A673 (cell line): ENCODE results near the gene ENTPD7. TPM values are rescaled to one million over a fixed set of nuclear protein-coding genes. Genes with fewer than 3 reads are reported as not detected.
"Not testable (repeated sequence)": the region's sequence is repeated elsewhere in the genome, so short reads cannot be mapped to it uniquely, and the experiment has no call there.

Experiments used
- BruUV-seq: library from RNA; stranded (reverse); fragments of 400-500 nt; replicated peaks from 2 replicates; lab custom pipeline; 2021; lab: Mats Ljungman, UMichigan
- CTCF ChIA-PET: fragments of 300-600 bp; sonication (Branson Sonifier 250); formaldehyde crosslinking; loops from one replicate; lab custom pipeline; 2022; ENCODE audit warnings: antibody characterized with exemption; lab: Charles Lee
- POLR2A ChIA-PET: fragments of 300-600 bp; sonication (Branson Sonifier 250); formaldehyde crosslinking; loops from one replicate; lab custom pipeline; 2022; ENCODE audit warnings: antibody characterized with exemption; ENCODE audit not compliant: low non-redundant PET; lab: Charles Lee
- DNase-seq: peaks from one replicate; pipeline ENCODE4 v3.0.0-alpha.2; 2015; ENCODE audit warnings: low spot score
- H3K27ac ChIP-seq: fragments of 200-600 bp; sonication (generic); 2 replicates; pipeline ENCODE4 v1.5.1; 2016; ENCODE audit warnings: mixed run types, low read depth, mild to moderate bottlenecking, mixed read lengths, antibody characterized with exemption, low read length; ENCODE audit not compliant: poor library complexity, severe bottlenecking
- H3K27me3 ChIP-seq: fragments of 200-600 bp; sonication (generic); replicated peaks from 2 replicates; pipeline ENCODE4 v1.6.1; 2017; ENCODE audit warnings: mixed run types, low read depth, mild to moderate bottlenecking, mixed read lengths, antibody characterized with exemption, low read length; ENCODE audit not compliant: insufficient read depth, poor library complexity
- H3K36me3 ChIP-seq: fragments of 200-600 bp; sonication (generic); 2 replicates; pipeline ENCODE4 v1.6.1; 2016; ENCODE audit warnings: mixed run types, mild to moderate bottlenecking, mixed read lengths, antibody characterized with exemption, low read length; ENCODE audit not compliant: insufficient read depth, poor library complexity, severe bottlenecking
- H3K4me1 ChIP-seq: fragments of 200-600 bp; sonication (generic); 2 replicates; pipeline ENCODE4 v1.6.1; 2017; ENCODE audit warnings: mixed run types, mild to moderate bottlenecking, mixed read lengths, antibody characterized with exemption, low read length; ENCODE audit not compliant: insufficient read depth, poor library complexity, severe bottlenecking
- H3K4me3 ChIP-seq: fragments of 200-600 bp; sonication (generic); 2 replicates; pipeline ENCODE4 v1.5.1; 2016; ENCODE audit warnings: low read depth, mixed run types, mild to moderate bottlenecking, mixed read lengths, low read length; ENCODE audit not compliant: poor library complexity, severe bottlenecking
- H3K9me3 ChIP-seq: fragments of 200-600 bp; sonication (generic); 2 replicates; pipeline ENCODE4 v1.6.1; 2016; ENCODE audit warnings: mixed run types, low read depth, mild to moderate bottlenecking, mixed read lengths, antibody characterized with exemption, low read length; ENCODE audit not compliant: poor library complexity, severe bottlenecking
- EZH2 ChIP-seq: fragments of 200-600 bp; sonication (generic); IDR thresholded peaks from 2 replicates; pipeline ENCODE4 v1.6.1; 2017; ENCODE audit warnings: borderline replicate concordance, low read depth, mild to moderate bottlenecking, mixed read lengths, antibody characterized with exemption, low read length; ENCODE audit not compliant: poor library complexity, severe bottlenecking
- intact Hi-C: fragments of 100-400 bp; cut with micrococcal nuclease; formaldehyde crosslinking; loops from one replicate; pipeline ENCODE4 v1.10.0; 2022; ENCODE audit not compliant: unreplicated experiment
- total RNA-seq: library from RNA; stranded (reverse); gene quantifications from 2 replicates; pipeline ENCODE4 v1.2.3, GENCODE V29; 2021
- TF ChIP-seq, protein P1 (sequence below): fragments of 300-800, 200-600 bp; sonication (generic); conservative IDR thresholded peaks from 2 replicates; pipeline ENCODE4 v1.5.1; 2017; ENCODE audit warnings: low read depth, mild to moderate bottlenecking, antibody characterized with exemption, low read length, moderate library complexity, mixed read lengths

Gene ENTPD7
- total RNA-seq, 1 experiment from 2014 or later: 11.1 TPM

DNA sequence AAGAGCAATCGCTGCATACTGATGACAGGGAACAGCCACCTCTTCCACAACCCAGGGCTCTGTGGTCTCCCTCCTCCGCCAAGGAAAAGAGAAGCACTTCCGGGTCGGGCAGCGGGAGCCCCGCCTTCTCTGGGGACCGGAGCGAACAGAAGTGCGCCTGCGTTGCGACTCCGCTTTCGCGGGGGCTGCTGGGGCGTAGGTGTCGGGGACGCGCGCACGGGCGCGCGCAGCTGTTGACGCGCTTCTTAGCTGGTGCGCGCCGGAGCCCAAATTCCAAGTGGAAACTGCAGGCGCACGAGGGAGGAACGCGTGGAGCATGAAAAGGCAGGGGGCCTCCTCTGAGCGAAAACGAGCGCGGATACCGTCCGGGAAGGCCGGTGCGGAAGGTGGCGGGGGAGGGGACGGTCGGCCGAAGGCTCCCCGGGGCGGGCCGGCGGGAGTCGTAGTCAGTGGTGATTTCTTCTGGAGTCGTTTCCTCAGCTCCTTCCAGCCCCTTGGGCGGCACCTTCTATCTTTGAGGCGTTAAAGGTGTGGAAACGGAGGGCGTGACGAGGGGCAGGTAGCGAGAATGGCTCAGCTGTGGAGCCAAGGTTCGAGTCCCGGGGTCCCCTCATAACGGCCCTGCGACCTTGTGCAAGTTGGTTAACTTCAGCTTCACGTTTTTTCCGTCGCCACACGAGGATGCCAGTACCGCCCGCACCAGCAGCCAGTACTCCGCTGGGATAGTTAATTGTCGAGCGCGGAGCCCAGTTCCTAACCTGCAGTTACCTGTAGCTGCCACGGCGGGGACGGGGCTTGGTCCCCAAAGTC is 72.9 kb downstream of the ENTPD7 start, which contains the start of the genes COX15 and CUTC:
Gene COX15, minus strand, starts transcription at position 95 of the 810 bp plus-strand sequence. Its CDS starts 78 bp downstream, at position 17.
Gene CUTC, plus strand, starts transcription at position 202 of the 810 bp plus-strand sequence. Its CDS starts 115 bp downstream, at position 317.
- Histone ChIP-seq H3K27me3 (no peaks in the 10 kb centered on the region), H3K9me3 (no peaks in the 10 kb centered on the region), H3K4me1 (no peaks in the 10 kb centered on the region), H3K27ac (peak within 1 kb of the TSS; percentile 87), H3K4me3 (peak within 1 kb of the TSS; percentile 80), H3K36me3 (peaks cover 24% of the 10 kb centered on the region)
- CTCF ChIA-PET: interaction anchor here (0.7 to 1.5 kb wide), 3 partner anchors 113 to 787 kb away, joined by 3 to 5 read pairs (median 3); no protein-coding TSS in a partner anchor
- TSS peak; percentile 77 for BruUV-seq
- POLR2A ChIA-PET: interaction anchor here (0.6 to 0.7 kb wide), 2 partner anchors 300 to 387 kb away, joined by 3 to 15 read pairs; no protein-coding TSS in a partner anchor
- intact Hi-C loops: no loop called here
- peak; percentile 99 for DNase-seq
- TF ChIP-seq, protein P1, sequence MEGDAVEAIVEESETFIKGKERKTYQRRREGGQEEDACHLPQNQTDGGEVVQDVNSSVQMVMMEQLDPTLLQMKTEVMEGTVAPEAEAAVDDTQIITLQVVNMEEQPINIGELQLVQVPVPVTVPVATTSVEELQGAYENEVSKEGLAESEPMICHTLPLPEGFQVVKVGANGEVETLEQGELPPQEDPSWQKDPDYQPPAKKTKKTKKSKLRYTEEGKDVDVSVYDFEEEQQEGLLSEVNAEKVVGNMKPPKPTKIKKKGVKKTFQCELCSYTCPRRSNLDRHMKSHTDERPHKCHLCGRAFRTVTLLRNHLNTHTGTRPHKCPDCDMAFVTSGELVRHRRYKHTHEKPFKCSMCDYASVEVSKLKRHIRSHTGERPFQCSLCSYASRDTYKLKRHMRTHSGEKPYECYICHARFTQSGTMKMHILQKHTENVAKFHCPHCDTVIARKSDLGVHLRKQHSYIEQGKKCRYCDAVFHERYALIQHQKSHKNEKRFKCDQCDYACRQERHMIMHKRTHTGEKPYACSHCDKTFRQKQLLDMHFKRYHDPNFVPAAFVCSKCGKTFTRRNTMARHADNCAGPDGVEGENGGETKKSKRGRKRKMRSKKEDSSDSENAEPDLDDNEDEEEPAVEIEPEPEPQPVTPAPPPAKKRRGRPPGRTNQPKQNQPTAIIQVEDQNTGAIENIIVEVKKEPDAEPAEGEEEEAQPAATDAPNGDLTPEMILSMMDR: peak; percentile 35
- TF ChIP-seq EZH2: no peak

DNA sequence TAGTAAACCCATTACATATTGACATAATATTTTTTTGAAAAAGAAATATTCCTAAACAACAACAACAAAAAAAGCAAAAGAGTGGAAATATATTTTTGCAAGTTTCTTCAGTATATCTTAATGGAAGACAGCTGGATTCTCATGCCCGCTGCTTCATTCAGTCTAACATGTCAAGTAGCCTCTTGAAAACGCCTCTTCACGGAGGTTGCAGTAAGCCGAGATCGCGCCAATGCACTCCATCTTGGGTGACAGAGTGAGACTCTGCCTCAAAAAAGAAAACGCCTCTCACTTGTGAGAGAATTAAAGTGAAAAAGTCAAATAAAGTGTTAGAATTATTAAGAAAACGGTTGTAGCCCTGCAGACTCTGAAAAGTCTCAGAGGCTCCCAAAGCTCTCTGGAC is 74.1 kb downstream of the ENTPD7 start:
- intact Hi-C loops: no loop called here
- H3K36me3 ChIP-seq: peaks cover 21% of the 10 kb centered on the region
- DNase-seq: no peak
- POLR2A ChIA-PET: no interaction called here
- CTCF ChIA-PET: interaction anchor here (0.6 kb wide), 1 partner anchor 94 kb away, joined by 5 read pairs; no protein-coding TSS in a partner anchor
- H3K27ac ChIP-seq: no peak overlapping the region
- H3K4me1 ChIP-seq: no peaks in the 10 kb centered on the region
- peak overlapping the region; percentile 80 for H3K4me3 ChIP-seq
- TF ChIP-seq, protein P1: no peak
- no peaks in the 10 kb centered on the region for H3K9me3 ChIP-seq
- H3K27me3 ChIP-seq: no peaks in the 10 kb centered on the region
- no TSS peak for BruUV-seq

DNA sequence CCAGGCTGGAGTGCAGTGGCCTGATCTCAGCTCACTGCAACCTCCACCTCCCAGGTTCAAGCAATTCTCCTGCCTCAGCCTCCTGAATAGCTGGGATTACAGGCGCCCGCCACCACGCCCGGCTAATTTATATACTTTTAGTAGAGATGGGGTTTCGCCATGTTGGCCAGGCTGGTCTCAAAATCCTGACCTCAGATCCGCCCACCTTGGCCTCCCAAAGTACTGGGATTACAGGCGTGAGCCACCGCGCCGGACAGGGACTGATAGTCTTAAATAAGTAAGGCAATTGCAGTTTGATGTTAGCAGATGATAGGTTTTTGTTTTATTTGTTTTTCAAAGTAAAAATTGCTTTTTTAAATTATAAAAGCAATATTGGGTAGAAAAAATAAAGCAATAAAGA is 74.8 kb downstream of the ENTPD7 start:
- H3K4me1 ChIP-seq, POLR2A ChIA-PET, H3K9me3 ChIP-seq, BruUV-seq, H3K4me3 ChIP-seq, DNase-seq, H3K27me3 ChIP-seq, intact Hi-C loops, CTCF ChIA-PET, H3K27ac ChIP-seq: not testable (repeated sequence)
- H3K36me3 ChIP-seq: peaks cover 28% of the 10 kb centered on the region
